ENCODE results near the gene HSPE1.
A peak's percentile ranks its signal among the peaks of the same experiment; 100 is the strongest.

DNA sequence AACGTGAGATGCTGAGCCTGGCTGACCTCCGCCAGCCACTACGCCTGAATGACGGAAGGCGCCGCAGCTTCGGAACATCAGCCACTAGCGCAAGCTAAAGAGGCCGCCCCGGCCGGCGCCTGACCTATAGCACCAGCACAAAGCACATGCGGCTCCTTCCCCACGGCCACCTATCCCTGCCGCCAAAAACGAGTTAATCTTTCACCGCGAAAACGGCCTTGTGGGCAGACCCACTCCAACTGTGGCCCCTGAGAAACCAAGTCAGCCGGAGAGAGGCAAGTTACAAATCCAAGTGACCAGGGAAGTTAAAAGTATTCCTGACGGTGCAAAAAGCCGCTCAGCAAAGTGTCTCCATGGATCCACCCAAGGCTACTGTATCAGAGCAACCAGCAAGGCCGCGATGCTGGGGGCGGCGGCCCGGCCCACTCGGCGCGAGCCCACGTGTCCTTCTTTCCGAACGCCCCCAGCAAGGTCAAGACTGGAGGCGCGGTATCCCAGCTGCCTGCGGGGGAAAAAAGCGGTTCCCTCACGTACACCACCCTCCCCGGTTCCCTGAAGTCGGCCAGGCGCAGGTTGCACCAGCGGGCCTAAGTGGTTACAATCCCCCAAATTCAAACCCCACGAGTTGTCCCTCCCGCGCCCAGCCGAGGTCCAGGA lies 1.1 kb upstream of the HSPE1 start:
- no peak for TF ChIP-seq CTCF (IDR thresholded peaks at IDR 0.05)
- TF ChIP-seq POLR2A (IDR thresholded peaks at IDR 0.05): peak in 1 of 2 donors; percentile 22

All from uterus (tissue), 2 donors.